HepG2 (cell line): ENCODE results near the gene ATPAF2. TPM values are rescaled to one million over a fixed set of nuclear protein-coding genes. Genes with fewer than 3 reads are reported as not detected.

ENCODE experiments used
- ATAC-seq: fragments of 200-7000 bp; cut with Tn5 transposase; 3 replicates; pipeline ENCODE4 v1.9.1; 2020; ENCODE audit warnings: mild to moderate bottlenecking, moderate library complexity
- BruUV-seq: library from RNA; stranded (reverse); fragments of 400-500 nt; replicated peaks from 2 replicates; lab custom pipeline; 2021; lab: Mats Ljungman, UMichigan
- CTCF ChIA-PET: fragments of 300-600 bp; formaldehyde crosslinking; extraction: SDS; loops from one replicate; lab custom pipeline; 2021; ENCODE audit warnings: low total read pairs, inconsistent platforms, low intra/inter-chr PET ratio; lab: Yijun Ruan, JAX
- POLR2A ChIA-PET: fragments of 350-600 bp; sonication (Branson Sonifier 250); formaldehyde crosslinking; loops from one replicate; lab custom pipeline; 2020; ENCODE audit warnings: antibody characterized with exemption, inconsistent platforms; lab: Yijun Ruan, JAX
- DNase-seq: peaks from one replicate; pipeline ENCODE4 v3.0.0-alpha.2; 2015; ENCODE audit warnings: low spot score
- FAIRE-seq: peaks from 3 replicates; lab custom pipeline; 2011; peaks lifted over from hg19 to GRCh38; lab: Jason Lieb, UNC
- H2AFZ ChIP-seq: one replicate; pipeline ENCODE4 v1.6.1; 2011; ENCODE audit warnings: low read length, inconsistent platforms
- H3K27ac ChIP-seq: fragments of 300-600 bp; 3 replicates; pipeline ENCODE4 v1.8.0; 2011; ENCODE audit warnings: mixed run types, mild to moderate bottlenecking, mixed read lengths, low read length, inconsistent platforms; ENCODE audit not compliant: insufficient read depth; ENCODE audit errors: extremely low read length
- H3K27me3 ChIP-seq, 2 experiments: fragments of 200-600 bp in 1 of 2; 2 replicates in 1 of 2; 3 replicates in 1 of 2; pipeline versions ENCODE4 v1.6.0 to v1.8.0; 2011; ENCODE audit warnings: low read length in 2 of 2, mild to moderate bottlenecking in 2 of 2, moderate library complexity in 2 of 2, inconsistent platforms in 1 of 2; ENCODE audit not compliant: insufficient read depth in 2 of 2, control insufficient read depth in 1 of 2
- H3K36me3 ChIP-seq, 2 experiments: fragments of 200-600 bp in 1 of 2; replicated peaks in 1 of 2; 2 replicates in 1 of 2; 3 replicates in 1 of 2; pipeline versions ENCODE4 v1.5.1 to v1.8.0; 2011; ENCODE audit warnings: low read length in 2 of 2, inconsistent platforms in 1 of 2; ENCODE audit not compliant: insufficient read depth in 2 of 2, control insufficient read depth in 1 of 2
- H3K4me1 ChIP-seq: 2 replicates; pipeline ENCODE4 v1.5.1; 2012; ENCODE audit warnings: low read length, inconsistent platforms; ENCODE audit not compliant: insufficient read depth
- H3K4me2 ChIP-seq: 2 replicates; pipeline ENCODE4 v1.6.0; 2011; ENCODE audit warnings: low read depth, low read length, inconsistent platforms
- H3K4me3 ChIP-seq, 3 experiments: fragments of 200-600 bp in 1 of 3; sonication (generic), shearing (Covaris generic) in 1 of 3; replicated peaks in 1 of 3; 2 replicates each; pipeline ENCODE4 v1.5.1; 2011 to 2016; ENCODE audit warnings: low read length in 3 of 3, inconsistent platforms in 2 of 3, low read depth in 2 of 3, mild to moderate bottlenecking in 2 of 3, control low read depth in 1 of 3, mixed read lengths in 1 of 3; ENCODE audit not compliant: insufficient read depth in 1 of 3
- H3K79me2 ChIP-seq: one replicate; pipeline ENCODE4 v1.6.1; 2011; ENCODE audit warnings: low read length, inconsistent platforms; ENCODE audit not compliant: insufficient read depth
- H3K9ac ChIP-seq: 2 replicates; pipeline ENCODE4 v1.6.0; 2011; ENCODE audit warnings: mild to moderate bottlenecking, low read depth, low read length, inconsistent platforms; ENCODE audit not compliant: insufficient read depth
- H3K9me3 ChIP-seq: 2 replicates; pipeline ENCODE4 v1.5.1; 2012; ENCODE audit warnings: mild to moderate bottlenecking, low read length
- H4K20me1 ChIP-seq: 2 replicates; pipeline ENCODE4 v1.6.0; 2011; ENCODE audit warnings: inconsistent platforms, mild to moderate bottlenecking, low read length, moderate library complexity; ENCODE audit not compliant: insufficient read depth
- ELF1 ChIP-seq: sonication (generic); formaldehyde crosslinking; IDR thresholded peaks from 2 replicates; pipeline ENCODE4 v1.4.0; 2020; ENCODE audit warnings: missing genetic modification reagents
- ELF3 ChIP-seq: IDR thresholded peaks from 2 replicates; pipeline ENCODE4 v1.6.1; 2016; ENCODE audit warnings: missing genetic modification reagents, missing compliant biosample characterization
- HMG20A ChIP-seq: IDR thresholded peaks from 2 replicates; pipeline ENCODE4 v1.6.1; 2016; ENCODE audit warnings: borderline replicate concordance
- HOXA9 ChIP-seq: sonication (generic); formaldehyde crosslinking; IDR thresholded peaks from 2 replicates; pipeline ENCODE4 v1.8.1; 2022; ENCODE audit warnings: missing genetic modification reagents, mild to moderate bottlenecking, moderate library complexity, borderline replicate concordance
- KMT2B ChIP-seq: IDR thresholded peaks from 2 replicates; pipeline ENCODE4 v1.6.1; 2016; ENCODE audit warnings: missing genetic modification reagents, missing compliant biosample characterization
- MIER3 ChIP-seq: IDR thresholded peaks from 2 replicates; pipeline ENCODE4 v1.6.1; 2016; ENCODE audit warnings: missing compliant biosample characterization, borderline replicate concordance
- SP2 ChIP-seq: sonication (generic); formaldehyde crosslinking; IDR thresholded peaks from 2 replicates; pipeline ENCODE4 v1.5.1; 2020; ENCODE audit warnings: mild to moderate bottlenecking, missing genetic modification reagents
- ZNF24 ChIP-seq: fragments of 450-650 bp; IDR thresholded peaks from 2 replicates; pipeline ENCODE4 v1.6.1; 2017; ENCODE audit warnings: antibody characterized with exemption, mild to moderate bottlenecking
- ZNF546 ChIP-seq: sonication (generic); formaldehyde crosslinking; conservative IDR thresholded peaks from 2 replicates; pipeline ENCODE4 v1.8.1; 2023; ENCODE audit warnings: mild to moderate bottlenecking, missing genetic modification reagents
- ZNF558 ChIP-seq: sonication (generic); formaldehyde crosslinking; IDR thresholded peaks from 2 replicates; pipeline ENCODE4 v1.9.0; 2022; ENCODE audit warnings: mild to moderate bottlenecking, missing genetic modification reagents, borderline replicate concordance
- WGBS: methylation state at CpG from one replicate; pipeline ENCODE4 v1.1.6; 2017; ENCODE audit warnings: low lambda C conversion rate; 5-methylcytosine and 5-hydroxymethylcytosine counted together
- in situ Hi-C: cut with HindIII; loops from 2 replicates; pipeline ENCODE4 v1.10.0; 2017; ENCODE audit warnings: low pct_unique_long_range_greater_than_20kb; ENCODE audit not compliant: extremely low pct_ligation_motif_present
- intact Hi-C: fragments of 100-400 bp; cut with micrococcal nuclease; formaldehyde crosslinking; loops from one replicate; pipeline ENCODE4 v1.10.0; 2022; ENCODE audit not compliant: unreplicated experiment
- polyA plus RNA-seq, 8 experiments: library from polyadenylated mRNA; depleted of rRNA in 3 of 8; stranded (reverse) in 7 of 8; unstranded in 1 of 8; fragments of >200 nt; fragmentation: Illumina TruSeq in 4 of 8; extraction: Trizol in 4 of 8; gene quantifications; 2 replicates each; pipeline versions ENCODE4 v1.2.1 to v1.2.3, GENCODE V29; 2011 to 2016; ENCODE audit warnings: low read depth in 4 of 8, missing spikeins in 1 of 8, mixed read lengths in 1 of 8; ENCODE audit not compliant: insufficient read depth in 1 of 8
- total RNA-seq, 5 experiments: library from RNA; depleted of rRNA; stranded (reverse); fragments of >200 nt; fragmentation: Illumina TruSeq; extraction: Trizol; gene quantifications; 2 replicates each; pipeline ENCODE4 v1.2.3, GENCODE V29; 2016; ENCODE audit warnings: low read depth in 1 of 5
- TF ChIP-seq, protein P1 (sequence below): IDR thresholded peaks from 2 replicates; pipeline ENCODE4 v1.6.1; 2016; ENCODE audit warnings: missing compliant biosample characterization, missing genetic modification reagents, borderline replicate concordance

ATPAF2 gene
- total and polyA plus RNA-seq, 2 of the 13 experiments (the other 11 are each of a cell fraction or from before 2014, with no cell fraction given), result 15.0 to 16.5 TPM

DNA sequence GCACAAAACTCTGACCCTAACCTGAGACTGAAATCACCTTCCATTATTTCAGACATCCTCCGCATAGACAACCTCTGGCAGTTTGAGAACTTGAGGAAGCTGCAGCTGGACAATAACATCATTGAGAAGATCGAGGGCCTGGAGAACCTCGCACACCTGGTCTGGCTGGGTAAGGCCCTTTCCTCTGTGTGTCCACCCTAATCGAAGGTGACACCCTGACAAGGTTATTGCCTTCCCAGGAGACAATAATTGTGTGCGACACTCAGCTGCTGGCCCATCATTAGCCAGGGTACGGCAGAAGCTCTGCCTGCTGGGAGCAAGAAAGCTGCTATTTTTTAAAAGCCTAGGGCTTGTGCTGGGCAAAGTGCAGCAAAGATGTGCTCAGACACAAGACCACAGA, 55.2 kb downstream of the ATPAF2 start:
- CTCF ChIA-PET, result no interaction called here
- Histone ChIP-seq H3K27me3 (peaks cover 0 to 14% of the 10 kb centered on the region in 2 experiments; a peak in 4 of 5 replicates), H3K27ac (no peak overlapping the region), H3K9me3 (no peaks in the 10 kb centered on the region)
- intact Hi-C loops, result no loop called here
- POLR2A ChIA-PET, result interaction anchor here (2.1 kb wide), 1 partner anchor 11 kb away, joined by 13 read pairs; the partner anchor contains the start of genes DRC3 and TOM1L2
- TF ChIP-seq ZNF546 (CRISPR knock-in tag) (no peak), ZNF24 (no peak), MIER3 (no peak), KMT2B (CRISPR knock-in tag) (no peak), ZNF558 (CRISPR knock-in tag) (no peak), HMG20A (no peak), HOXA9 (CRISPR knock-in tag) (no peak), SP2 (no peak), ELF3 (no peak), ELF1 (CRISPR knock-in tag) (no peak)
- TF ChIP-seq, protein P1, sequence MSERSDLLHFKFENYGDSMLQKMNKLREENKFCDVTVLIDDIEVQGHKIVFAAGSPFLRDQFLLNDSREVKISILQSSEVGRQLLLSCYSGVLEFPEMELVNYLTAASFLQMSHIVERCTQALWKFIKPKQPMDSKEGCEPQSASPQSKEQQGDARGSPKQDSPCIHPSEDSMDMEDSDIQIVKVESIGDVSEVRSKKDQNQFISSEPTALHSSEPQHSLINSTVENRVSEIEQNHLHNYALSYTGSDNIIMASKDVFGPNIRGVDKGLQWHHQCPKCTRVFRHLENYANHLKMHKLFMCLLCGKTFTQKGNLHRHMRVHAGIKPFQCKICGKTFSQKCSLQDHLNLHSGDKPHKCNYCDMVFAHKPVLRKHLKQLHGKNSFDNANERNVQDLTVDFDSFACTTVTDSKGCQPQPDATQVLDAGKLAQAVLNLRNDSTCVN, result no peak
- TF ChIP-seq, all 625 proteins: peak for 0
- in situ Hi-C loops, result no loop called here
- no peak for FAIRE-seq
- no peak overlapping the region for H2AFZ ChIP-seq
- no peaks in the 10 kb centered on the region for H3K79me2 ChIP-seq
- no TSS peak for BruUV-seq
- ATAC-seq, result no peak
- peak overlapping the region; percentile 81 for H3K4me2 ChIP-seq
- DNase-seq, result no peak
- no peak overlapping the region for H3K4me3 ChIP-seq
- H3K4me1 ChIP-seq, result peaks cover 17% of the 10 kb centered on the region
- H3K36me3 ChIP-seq, result no peaks in the 10 kb centered on the region
- H3K9ac ChIP-seq, result no peak overlapping the region
- 47% methylated on average over 6 of the region's 6 CpGs for WGBS
- no peaks in the 10 kb centered on the region for H4K20me1 ChIP-seq
